ENCODE data around the gene PITHD1. TPM values are rescaled to one million over a fixed set of nuclear protein-coding genes. Genes with fewer than 3 reads are reported as not detected.

PITHD1 gene
- total RNA-seq, 2 experiments from 2014 or later: 54.3 to 55.3 TPM

- no peak for DNase-seq
- Mint-ChIP-seq H3K36me3 (ENCODE audit: low read depth) (peaks cover 56% of the 10 kb centered on the region), H3K4me1 (peaks cover 24% of the 10 kb centered on the region), H3K4me3 (no peak overlapping the region), H3K27me3 (no peaks in the 10 kb centered on the region), H3K27ac (no peak overlapping the region), H3K9me3 (no peaks in the 10 kb centered on the region)
- ChIA-PET POLR2A (no interaction called here), CTCF (interaction anchor here (1.1 kb wide), 1 partner anchor 14 kb away, joined by 3 read pairs; no protein-coding TSS in a partner anchor)
These were observed 26.4 kb upstream of the PITHD1 start for GRCh38 chr1:23751815-23752200.

GRCh38 chr1:23752909-23753308, 25.3 kb upstream of the PITHD1 start:
- ChIA-PET POLR2A (interaction anchor here (0.5 kb wide), 1 partner anchor 125 kb away, joined by 3 read pairs; no protein-coding TSS in a partner anchor), CTCF (interaction anchor here (1.9 kb wide), 1 partner anchor 19 kb away, joined by 6 read pairs; no protein-coding TSS in a partner anchor)
- H3K27ac Mint-ChIP-seq: no peak overlapping the region

GRCh38 chr1:23756676-23757075, 21.5 kb upstream of the PITHD1 start:
- no peak overlapping the region for H3K27ac Mint-ChIP-seq
- H3K9me3 Mint-ChIP-seq: no peaks in the 10 kb centered on the region
- DNase-seq: no peak
- POLR2A ChIA-PET: no interaction called here
- H3K4me3 Mint-ChIP-seq: no peak overlapping the region
- no peaks in the 10 kb centered on the region for H3K4me1 Mint-ChIP-seq
- peaks cover 56% of the 10 kb centered on the region for H3K36me3 Mint-ChIP-seq (ENCODE audit: low read depth)
- CTCF ChIA-PET: no interaction called here
- H3K27me3 Mint-ChIP-seq: no peaks in the 10 kb centered on the region

More at GRCh38 chr1:23752909-23753308, 25.3 kb upstream of the PITHD1 start:
- Mint-ChIP-seq H3K36me3 (ENCODE audit: low read depth) (peaks cover 59% of the 10 kb centered on the region), H3K9me3 (no peaks in the 10 kb centered on the region), H3K27me3 (no peaks in the 10 kb centered on the region), H3K4me3 (no peak overlapping the region), H3K4me1 (peaks cover 13% of the 10 kb centered on the region)
- DNase-seq: no peak

- H3K4me3 Mint-ChIP-seq: no peak overlapping the region
- H3K9me3 Mint-ChIP-seq: no peaks in the 10 kb centered on the region
- peaks cover 56% of the 10 kb centered on the region for H3K36me3 Mint-ChIP-seq (ENCODE audit: low read depth)
- POLR2A ChIA-PET: no interaction called here
- no peaks in the 10 kb centered on the region for H3K27me3 Mint-ChIP-seq
- CTCF ChIA-PET: interaction anchor here (0.6 to 1.2 kb wide), 2 partner anchors 14 to 295 kb away, joined by 3 read pairs; no protein-coding TSS in a partner anchor
- no peaks in the 10 kb centered on the region for H3K4me1 Mint-ChIP-seq
- H3K27ac Mint-ChIP-seq: no peak overlapping the region
- DNase-seq: no peak
These were observed 20.4 kb upstream of the PITHD1 start for GRCh38 chr1:23757812-23758211.

GRCh38 chr1:23759277-23759676, 18.9 kb upstream of the PITHD1 start:
- no peak for DNase-seq
- Mint-ChIP-seq H3K4me1 (no peaks in the 10 kb centered on the region), H3K27me3 (no peaks in the 10 kb centered on the region), H3K9me3 (no peaks in the 10 kb centered on the region), H3K4me3 (no peak overlapping the region), H3K36me3 (ENCODE audit: low read depth) (peaks cover 48% of the 10 kb centered on the region), H3K27ac (peak overlapping the region; percentile 21)
- POLR2A ChIA-PET: no interaction called here
- CTCF ChIA-PET: no interaction called here

GRCh38 chr1:23763041-23763577, 15.1 kb upstream of the PITHD1 start:
- H3K36me3 Mint-ChIP-seq (ENCODE audit: low read depth): peaks cover 28% of the 10 kb centered on the region
- CTCF ChIA-PET: interaction anchor here (0.6 to 2.5 kb wide), 2 partner anchors 9 to 105 kb away, joined by 3 to 9 read pairs; no protein-coding TSS in a partner anchor
- no peaks in the 10 kb centered on the region for H3K27me3 Mint-ChIP-seq
- H3K9me3 Mint-ChIP-seq: no peaks in the 10 kb centered on the region
- H3K27ac Mint-ChIP-seq: no peak overlapping the region
- H3K4me3 Mint-ChIP-seq: no peak overlapping the region
- POLR2A ChIA-PET: no interaction called here
- DNase-seq: no peak
- no peaks in the 10 kb centered on the region for H3K4me1 Mint-ChIP-seq

GRCh38 chr1:23768733-23769132, 9.5 kb upstream of the PITHD1 start:
- Mint-ChIP-seq H3K4me1 (peaks cover 8% of the 10 kb centered on the region), H3K4me3 (no peak overlapping the region), H3K36me3 (ENCODE audit: low read depth) (peaks cover 4% of the 10 kb centered on the region), H3K9me3 (no peaks in the 10 kb centered on the region), H3K27ac (no peak overlapping the region), H3K27me3 (no peaks in the 10 kb centered on the region)
- ChIA-PET POLR2A (no interaction called here), CTCF (interaction anchor here (0.6 to 1.2 kb wide), 3 partner anchors 21 to 77 kb away, joined by 3 read pairs; partner anchors contain the start of gene RPL11)
- no peak for DNase-seq

GRCh38 chr1:23772049-23772853, 6.0 kb upstream of the PITHD1 start:
- ChIA-PET POLR2A (interaction anchor here (0.6 kb wide), 1 partner anchor 51 kb away, joined by 3 read pairs; no protein-coding TSS in a partner anchor), CTCF (interaction anchor here (0.6 to 2.0 kb wide), 21 partner anchors 8 to 153 kb away, joined by 3 to 9 read pairs (median 4); partner anchors contain the start of genes ELOA and RPL11)
- peak; percentile 90 for DNase-seq
- Mint-ChIP-seq H3K27ac (no peak overlapping the region), H3K27me3 (no peaks in the 10 kb centered on the region), H3K9me3 (no peaks in the 10 kb centered on the region), H3K4me3 (no peak overlapping the region), H3K4me1 (peaks cover 32% of the 10 kb centered on the region), H3K36me3 (ENCODE audit: low read depth) (peaks cover 2% of the 10 kb centered on the region)

GRCh38 chr1:23772854-23773242, 5.4 kb upstream of the PITHD1 start:
- CTCF ChIA-PET: no interaction called here
- POLR2A ChIA-PET: no interaction called here

GRCh38 chr1:23774174-23774880, 3.9 kb upstream of the PITHD1 start:
- Mint-ChIP-seq H3K27ac (no peak overlapping the region), H3K4me3 (no peak overlapping the region), H3K4me1 (peaks cover 39% of the 10 kb centered on the region), H3K27me3 (no peaks in the 10 kb centered on the region), H3K36me3 (ENCODE audit: low read depth) (peaks cover 4% of the 10 kb centered on the region), H3K9me3 (no peaks in the 10 kb centered on the region)
- ChIA-PET POLR2A (no interaction called here), CTCF (interaction anchor here (1.0 to 2.2 kb wide), 2 partner anchors 14 to 142 kb away, joined by 3 to 7 read pairs; no protein-coding TSS in a partner anchor)
- DNase-seq: no peak

More at GRCh38 chr1:23772854-23773242, 5.4 kb upstream of the PITHD1 start:
- Mint-ChIP-seq H3K9me3 (no peaks in the 10 kb centered on the region), H3K36me3 (ENCODE audit: low read depth) (peaks cover 2% of the 10 kb centered on the region), H3K4me3 (no peak overlapping the region), H3K4me1 (peaks cover 35% of the 10 kb centered on the region), H3K27ac (no peak overlapping the region), H3K27me3 (no peaks in the 10 kb centered on the region)
- DNase-seq: no peak

GRCh38 chr1:23776217-23776616, 2.0 kb upstream of the PITHD1 start:
- H3K9me3 Mint-ChIP-seq: no peaks in the 10 kb centered on the region
- POLR2A ChIA-PET: no interaction called here
- peaks cover 50% of the 10 kb centered on the region for H3K4me1 Mint-ChIP-seq
- no peak overlapping the region for H3K4me3 Mint-ChIP-seq
- no peak overlapping the region for H3K27ac Mint-ChIP-seq
- H3K27me3 Mint-ChIP-seq: no peaks in the 10 kb centered on the region
- CTCF ChIA-PET: interaction anchor here (1.1 to 2.2 kb wide), 3 partner anchors 12 to 141 kb away, joined by 3 to 7 read pairs (median 4); no protein-coding TSS in a partner anchor
- H3K36me3 Mint-ChIP-seq (ENCODE audit: low read depth): peaks cover 11% of the 10 kb centered on the region
- no peak for DNase-seq

GRCh38 chr1:23779826-23780371, 1.7 kb downstream of the PITHD1 start:
- Mint-ChIP-seq H3K9me3 (no peaks in the 10 kb centered on the region), H3K4me3 (peak overlapping the region; percentile 82), H3K27me3 (no peaks in the 10 kb centered on the region), H3K4me1 (peaks cover 42% of the 10 kb centered on the region), H3K36me3 (ENCODE audit: low read depth) (peaks cover 9% of the 10 kb centered on the region), H3K27ac (peak overlapping the region; percentile 95)
- ChIA-PET CTCF (interaction anchor here (2.1 to 2.9 kb wide), 2 partner anchors 8 to 21 kb away, joined by 6 to 7 read pairs; partner anchors contain the start of gene GALE), POLR2A (interaction anchor here (0.5 kb wide), 1 partner anchor 691 kb away, joined by 3 read pairs; no protein-coding TSS in a partner anchor)
- no peak for DNase-seq

Measured in activated CD4-positive, alpha-beta T cell treated with anti-CD3 and anti-CD28 coated beads, Interleukin-2, amount 10 ng/mL, durations not matched to agents 7 days and 5 days (primary cell).